ENCODE results near the gene ITGA3.
A peak's percentile ranks its signal among the peaks of the same experiment; 100 is the strongest.

Gene ITGA3

GRCh38 chr17:50074227-50074626, 18.3 kb downstream of the ITGA3 start:
- no peak for DNase-seq (ENCODE audit: low spot score)
- in situ Hi-C loops (cut with MboI; ENCODE audit: low pct_unique_long_range_greater_than_20kb, low sequenced_read_pairs, unreplicated experiment), result no loop called here
- no peak for TF ChIP-seq CTCF (IDR thresholded peaks at IDR 0.05; ENCODE audit: extremely low read depth, insufficient read depth, missing control alignments)

DNA sequence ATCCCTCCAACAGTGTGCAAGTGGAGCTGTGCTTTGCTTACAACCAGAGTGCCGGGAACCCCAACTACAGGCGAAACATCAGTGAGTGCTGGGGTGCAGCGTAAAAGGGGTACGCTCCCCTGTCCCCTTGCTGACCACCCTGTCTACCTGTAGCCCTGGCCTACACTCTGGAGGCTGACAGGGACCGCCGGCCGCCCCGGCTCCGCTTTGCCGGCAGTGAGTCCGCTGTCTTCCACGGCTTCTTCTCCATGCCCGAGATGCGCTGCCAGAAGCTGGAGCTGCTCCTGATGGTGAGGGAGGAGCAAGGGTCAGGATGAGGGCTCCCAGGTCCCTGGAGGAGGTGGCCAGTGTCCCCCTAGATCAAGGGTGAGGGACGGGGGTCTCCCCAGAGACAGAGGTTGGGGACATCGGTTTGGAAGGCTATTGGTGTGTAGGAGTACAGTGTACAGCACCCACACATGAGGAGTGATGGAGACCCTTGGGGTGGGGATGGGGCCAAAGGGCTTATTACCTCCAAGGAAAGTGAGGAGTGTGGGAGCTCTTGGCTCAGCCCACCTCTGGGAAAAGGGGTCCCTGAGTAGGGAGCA, 19.6 kb downstream of the ITGA3 start:
- TF ChIP-seq CTCF (IDR thresholded peaks at IDR 0.05; ENCODE audit: extremely low read depth, insufficient read depth, missing control alignments), result no peak
- in situ Hi-C loops (cut with MboI; ENCODE audit: low pct_unique_long_range_greater_than_20kb, low sequenced_read_pairs, unreplicated experiment), result no loop called here
- DNase-seq (ENCODE audit: low spot score), result no peak

- no peak for TF ChIP-seq CTCF (IDR thresholded peaks at IDR 0.05; ENCODE audit: extremely low read depth, insufficient read depth, missing control alignments)
- in situ Hi-C loops (cut with MboI; ENCODE audit: low pct_unique_long_range_greater_than_20kb, low sequenced_read_pairs, unreplicated experiment), result no loop called here
- DNase-seq (ENCODE audit: low spot score), result no peak
Measured at GRCh38 chr17:50076221-50076590, 20.3 kb downstream of the ITGA3 start.

GRCh38 chr17:50076591-50077235, 20.8 kb downstream of the ITGA3 start:
- in situ Hi-C loops (cut with MboI; ENCODE audit: low pct_unique_long_range_greater_than_20kb, low sequenced_read_pairs, unreplicated experiment), result no loop called here
- no peak for DNase-seq (ENCODE audit: low spot score)
- TF ChIP-seq CTCF (IDR thresholded peaks at IDR 0.05; ENCODE audit: extremely low read depth, insufficient read depth, missing control alignments), result no peak

- TF ChIP-seq CTCF (IDR thresholded peaks at IDR 0.05; ENCODE audit: extremely low read depth, insufficient read depth, missing control alignments), result no peak
- in situ Hi-C loops (cut with MboI; ENCODE audit: low pct_unique_long_range_greater_than_20kb, low sequenced_read_pairs, unreplicated experiment), result no loop called here
- DNase-seq (ENCODE audit: low spot score), result no peak
Measured at GRCh38 chr17:50078430-50078829, 22.5 kb downstream of the ITGA3 start.

- in situ Hi-C loops (cut with MboI; ENCODE audit: low pct_unique_long_range_greater_than_20kb, low sequenced_read_pairs, unreplicated experiment), result no loop called here
- no peak for DNase-seq (ENCODE audit: low spot score)
- TF ChIP-seq CTCF (IDR thresholded peaks at IDR 0.05; ENCODE audit: extremely low read depth, insufficient read depth, missing control alignments), result peak; percentile 72
Measured at GRCh38 chr17:50079334-50080095, 23.6 kb downstream of the ITGA3 start.
